ENCODE results near the gene BTG3.

BTG3 gene

GRCh38 chr21:17583898-17584297 lies 28.8 kb downstream of the BTG3 start:
- no peak for DNase-seq

- DNase-seq: no peak
These were observed 32.4 kb downstream of the BTG3 start for GRCh38 chr21:17580319-17580718.

- DNase-seq: no peak
These were observed 33.8 kb downstream of the BTG3 start for GRCh38 chr21:17578876-17579275.

- DNase-seq: no peak
These were observed 34.5 kb downstream of the BTG3 start for GRCh38 chr21:17578162-17578561.

GRCh38 chr21:17577701-17578100 lies 35.0 kb downstream of the BTG3 start:
- no peak for DNase-seq

GRCh38 chr21:17576080-17576835 lies 36.4 kb downstream of the BTG3 start:
- DNase-seq: no peak

- no peak for DNase-seq
These were observed 37.6 kb downstream of the BTG3 start for GRCh38 chr21:17575076-17575475.

- DNase-seq: no peak
These were observed 40.3 kb downstream of the BTG3 start for GRCh38 chr21:17572431-17572830.

GRCh38 chr21:17570786-17571185 lies 41.9 kb downstream of the BTG3 start:
- no peak for DNase-seq

GRCh38 chr21:17560377-17561025 lies 52.2 kb downstream of the BTG3 start:
- DNase-seq: no peak

- DNase-seq: no peak
These were observed 57.8 kb downstream of the BTG3 start for GRCh38 chr21:17554679-17555465.

GRCh38 chr21:17554120-17554519 lies 58.6 kb downstream of the BTG3 start:
- no peak for DNase-seq

- DNase-seq: no peak
These were observed 60.3 kb downstream of the BTG3 start for GRCh38 chr21:17552410-17552809.

GRCh38 chr21:17550671-17551308 lies 61.9 kb downstream of the BTG3 start:
- DNase-seq: no peak

GRCh38 chr21:17548262-17548661 lies 64.4 kb downstream of the BTG3 start:
- DNase-seq: no peak

- DNase-seq: no peak
These were observed 67.7 kb downstream of the BTG3 start for GRCh38 chr21:17545007-17545406.
